Measurements from ENCODE around the gene ZCCHC24.

DNA sequence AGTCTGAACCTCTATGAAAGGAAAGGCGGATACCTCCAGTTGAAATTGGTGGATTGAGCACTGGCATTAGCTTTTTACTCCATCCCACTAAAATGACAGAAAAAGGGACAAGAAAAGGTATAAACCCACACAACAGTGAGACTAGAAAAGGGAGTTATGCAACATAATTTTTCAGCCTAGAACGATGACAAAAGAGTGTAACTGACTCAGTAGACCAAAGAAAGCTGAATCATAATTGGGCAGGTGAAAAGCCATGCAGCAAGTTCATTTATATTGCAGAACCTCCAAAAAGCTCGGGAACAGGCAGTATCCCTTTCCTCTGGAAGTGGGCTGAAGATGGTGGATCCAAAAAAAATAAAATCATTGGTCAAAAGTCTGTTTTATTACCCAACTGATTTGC lies 30.5 kb upstream of the ZCCHC24 start:
- TF ChIP-seq, protein P1, sequence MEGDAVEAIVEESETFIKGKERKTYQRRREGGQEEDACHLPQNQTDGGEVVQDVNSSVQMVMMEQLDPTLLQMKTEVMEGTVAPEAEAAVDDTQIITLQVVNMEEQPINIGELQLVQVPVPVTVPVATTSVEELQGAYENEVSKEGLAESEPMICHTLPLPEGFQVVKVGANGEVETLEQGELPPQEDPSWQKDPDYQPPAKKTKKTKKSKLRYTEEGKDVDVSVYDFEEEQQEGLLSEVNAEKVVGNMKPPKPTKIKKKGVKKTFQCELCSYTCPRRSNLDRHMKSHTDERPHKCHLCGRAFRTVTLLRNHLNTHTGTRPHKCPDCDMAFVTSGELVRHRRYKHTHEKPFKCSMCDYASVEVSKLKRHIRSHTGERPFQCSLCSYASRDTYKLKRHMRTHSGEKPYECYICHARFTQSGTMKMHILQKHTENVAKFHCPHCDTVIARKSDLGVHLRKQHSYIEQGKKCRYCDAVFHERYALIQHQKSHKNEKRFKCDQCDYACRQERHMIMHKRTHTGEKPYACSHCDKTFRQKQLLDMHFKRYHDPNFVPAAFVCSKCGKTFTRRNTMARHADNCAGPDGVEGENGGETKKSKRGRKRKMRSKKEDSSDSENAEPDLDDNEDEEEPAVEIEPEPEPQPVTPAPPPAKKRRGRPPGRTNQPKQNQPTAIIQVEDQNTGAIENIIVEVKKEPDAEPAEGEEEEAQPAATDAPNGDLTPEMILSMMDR (conservative IDR thresholded peaks at IDR 0.05): no peak
- TF ChIP-seq EZH2 (IDR thresholded peaks at IDR 0.05; ENCODE audit: low read depth): no peak

All from PC-9 (cell line).